Activated B cell treated with CpG ODN at 0.5 μM for 24 hours (primary cell): ENCODE data around the gene TFRC. TPM values are rescaled to one million over a fixed set of nuclear protein-coding genes. Genes with fewer than 3 reads are reported as not detected.

Source experiments
- ATAC-seq: fragments of 200-7000 bp; cut with Tn5 transposase; one replicate; pipeline ENCODE4 v1.10.0; 2021; ENCODE audit warnings: low read depth, mild to moderate bottlenecking, moderate library complexity
- CTCF ChIA-PET: fragments of 350-600 bp; sonication (Branson Sonifier 250); formaldehyde crosslinking; loops from one replicate; lab custom pipeline; 2021; ENCODE audit warnings: antibody characterized with exemption; lab: Charles Lee
- POLR2A ChIA-PET: fragments of 350-600 bp; sonication (Branson Sonifier 250); formaldehyde crosslinking; loops from one replicate; lab custom pipeline; 2021; ENCODE audit warnings: antibody characterized with exemption; lab: Charles Lee
- DNase-seq: peaks from one replicate; pipeline ENCODE4 v3.0.0; 2022
- H3K27ac Mint-ChIP-seq: one replicate; pipeline ENCODE4 v1.8.0; 2020; ENCODE audit warnings: mixed read lengths
- H3K27me3 Mint-ChIP-seq: one replicate; pipeline ENCODE4 v1.8.0; 2021; ENCODE audit warnings: mixed read lengths
- H3K36me3 Mint-ChIP-seq: one replicate; pipeline ENCODE4 v1.8.0; 2021; ENCODE audit warnings: low read depth, mixed read lengths
- H3K4me1 Mint-ChIP-seq: one replicate; pipeline ENCODE4 v1.8.0; 2021; ENCODE audit warnings: mixed read lengths
- H3K4me3 Mint-ChIP-seq: one replicate; pipeline ENCODE4 v1.8.0; 2020; ENCODE audit warnings: mild to moderate bottlenecking, mixed read lengths
- H3K9me3 Mint-ChIP-seq: one replicate; pipeline ENCODE4 v1.8.0; 2020; ENCODE audit warnings: mixed read lengths
- CTCF ChIP-seq: fragments of 200-600 bp; IDR thresholded peaks from one replicate; pipeline ENCODE4 v1.8.0; 2022; ENCODE audit warnings: antibody characterized with exemption, mild to moderate bottlenecking
- intact Hi-C: fragments of 100-400 bp; cut with micrococcal nuclease; formaldehyde crosslinking; loops from one replicate; pipeline ENCODE4 v1.15.1; 2024
- total RNA-seq: library from RNA; stranded (reverse); gene quantifications from 2 replicates; pipeline ENCODE4 v1.2.3, GENCODE V29; 2022

Gene TFRC
- total RNA-seq, 1 donor from 2014 or later = 290 TPM

DNA sequence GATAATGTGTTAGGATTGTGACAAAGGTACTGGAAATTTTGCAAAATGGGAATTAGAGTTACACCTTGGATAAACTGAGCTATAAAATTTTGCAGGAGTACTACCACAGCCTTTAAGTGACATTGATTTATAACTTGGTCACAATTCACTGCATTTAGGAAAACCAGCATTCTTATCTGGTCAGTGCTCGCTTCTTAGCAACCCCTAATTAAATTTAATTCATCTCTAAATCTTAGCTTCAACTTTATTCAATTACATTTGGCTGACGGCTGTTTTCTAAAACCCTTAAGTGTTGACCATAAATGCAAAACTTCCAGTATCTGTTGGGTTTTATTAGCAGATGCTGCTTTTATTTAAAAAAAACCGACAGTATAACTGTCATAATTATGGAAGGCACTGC lies 31.3 kb downstream of the TFRC start:
- H3K27ac Mint-ChIP-seq = no peak overlapping the region
- peaks cover 74% of the 10 kb centered on the region for H3K36me3 Mint-ChIP-seq
- POLR2A ChIA-PET = no interaction called here
- DNase-seq (no peak), ATAC-seq (no peak)
- no peaks in the 10 kb centered on the region for H3K27me3 Mint-ChIP-seq
- H3K9me3 Mint-ChIP-seq = no peaks in the 10 kb centered on the region
- H3K4me1 Mint-ChIP-seq = no peaks in the 10 kb centered on the region
- no peak for TF ChIP-seq CTCF
- CTCF ChIA-PET = no interaction called here
- intact Hi-C loops = no loop called here
- no peak overlapping the region for H3K4me3 Mint-ChIP-seq

- H3K4me3 Mint-ChIP-seq = no peak overlapping the region
- no peaks in the 10 kb centered on the region for H3K9me3 Mint-ChIP-seq
- intact Hi-C loops = no loop called here
- no peak overlapping the region for H3K27ac Mint-ChIP-seq
- TF ChIP-seq CTCF = no peak
- no peaks in the 10 kb centered on the region for H3K4me1 Mint-ChIP-seq
- ATAC-seq (no peak), DNase-seq (no peak)
- H3K27me3 Mint-ChIP-seq = no peaks in the 10 kb centered on the region
- peaks cover 72% of the 10 kb centered on the region for H3K36me3 Mint-ChIP-seq
- ChIA-PET CTCF (interaction anchor here (1.0 kb wide), 1 partner anchor 24 kb away, joined by 3 read pairs; no protein-coding TSS in a partner anchor), POLR2A (no interaction called here)
Measured at GRCh38 chr3:196049653-196050052, 32.2 kb downstream of the TFRC start.

DNA sequence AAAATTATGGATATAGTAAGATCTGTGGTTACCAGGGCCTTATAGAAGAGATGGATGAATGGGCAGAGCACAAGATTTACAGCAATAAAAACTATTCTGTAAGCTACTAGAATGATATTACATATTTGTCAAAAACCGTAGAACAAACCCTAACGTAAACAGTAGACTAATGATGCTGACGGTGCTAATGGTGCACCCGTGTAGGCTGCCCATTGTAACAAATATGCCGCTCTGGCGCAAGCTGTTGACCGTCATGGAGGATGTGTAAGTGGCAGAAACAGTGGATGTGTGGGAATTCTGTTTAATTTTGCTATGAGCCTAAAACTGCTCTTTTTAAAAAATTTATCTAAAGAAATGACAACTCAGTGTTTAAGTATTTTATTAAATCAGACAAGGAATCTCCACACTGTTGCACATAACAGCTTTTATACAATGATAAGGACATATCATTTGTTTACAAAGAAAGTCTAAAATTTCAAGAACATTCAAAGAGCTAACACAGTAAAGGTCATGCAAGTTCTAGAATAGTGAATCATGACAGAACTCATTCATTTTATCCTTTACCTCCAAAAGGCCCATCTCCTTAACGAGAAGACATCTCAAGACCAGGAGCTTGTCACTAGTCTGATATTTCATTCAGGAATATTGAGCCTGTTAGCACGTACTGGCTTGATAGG lies 32.8 kb downstream of the TFRC start:
- intact Hi-C loops = no loop called here
- ATAC-seq = no peak
- ChIA-PET POLR2A (interaction anchor here (0.6 kb wide), 1 partner anchor 1040 kb away, joined by 6 read pairs; no protein-coding TSS in a partner anchor), CTCF (interaction anchor here (0.9 to 1.0 kb wide), 2 partner anchors 24 kb away, joined by 3 read pairs; no protein-coding TSS in a partner anchor)
- no peak for DNase-seq
- no peak for TF ChIP-seq CTCF
- H3K27me3 Mint-ChIP-seq = no peaks in the 10 kb centered on the region
- no peak overlapping the region for H3K27ac Mint-ChIP-seq
- peaks cover 69% of the 10 kb centered on the region for H3K36me3 Mint-ChIP-seq
- H3K9me3 Mint-ChIP-seq = no peaks in the 10 kb centered on the region
- no peaks in the 10 kb centered on the region for H3K4me1 Mint-ChIP-seq
- H3K4me3 Mint-ChIP-seq = no peak overlapping the region

GRCh38 chr3:196047391-196048030 lies 34.4 kb downstream of the TFRC start:
- Mint-ChIP-seq H3K4me1 (no peaks in the 10 kb centered on the region), H3K36me3 (peaks cover 54% of the 10 kb centered on the region), H3K27me3 (no peaks in the 10 kb centered on the region), H3K27ac (no peak overlapping the region), H3K4me3 (no peak overlapping the region), H3K9me3 (no peaks in the 10 kb centered on the region)
- ATAC-seq (no peak), DNase-seq (no peak)
- POLR2A ChIA-PET = no interaction called here
- intact Hi-C loops = no loop called here
- TF ChIP-seq CTCF = no peak
- CTCF ChIA-PET = no interaction called here

GRCh38 chr3:196044513-196044912 lies 37.4 kb downstream of the TFRC start:
- Mint-ChIP-seq H3K9me3 (peaks cover 13% of the 10 kb centered on the region), H3K27ac (no peak overlapping the region), H3K27me3 (no peaks in the 10 kb centered on the region), H3K4me3 (no peak overlapping the region), H3K36me3 (peaks cover 27% of the 10 kb centered on the region), H3K4me1 (no peaks in the 10 kb centered on the region)
- ChIA-PET POLR2A (no interaction called here), CTCF (no interaction called here)
- ATAC-seq (no peak), DNase-seq (no peak)
- intact Hi-C loops = no loop called here
- TF ChIP-seq CTCF = no peak
